Astrocyte of the cerebellum (primary cell): ENCODE results near the gene ESR2.

Experiments
- DNase-seq: peaks from one replicate; pipeline ENCODE4 v3.0.0-alpha.2; 2011; ENCODE audit warnings: low read depth
- H3K4me3 ChIP-seq: 2 replicates; pipeline ENCODE4 v1.5.1; 2011; ENCODE audit warnings: mild to moderate bottlenecking, low read depth, low read length, moderate library complexity
- CTCF ChIP-seq: IDR thresholded peaks from 2 replicates; pipeline ENCODE4 v1.5.1; 2012; ENCODE audit warnings: low read length, low read depth, moderate library complexity, mild to moderate bottlenecking; ENCODE audit errors: missing control alignments
- in situ Hi-C: cut with HindIII; loops from 2 replicates; pipeline ENCODE4 v1.10.0; 2017; ENCODE audit warnings: low sequenced_read_pairs

The ESR2 gene

GRCh38 chr14:64112867-64113678, 181.1 kb downstream of the ESR2 start:
- in situ Hi-C loops: no loop called here
- no peak for TF ChIP-seq CTCF
- no peak overlapping the region for H3K4me3 ChIP-seq
- DNase-seq: no peak

- DNase-seq: no peak
- in situ Hi-C loops: no loop called here
- no peak for TF ChIP-seq CTCF
- no peak overlapping the region for H3K4me3 ChIP-seq
Measured at GRCh38 chr14:64110802-64111201, 183.4 kb downstream of the ESR2 start.

GRCh38 chr14:64109819-64110554, 184.2 kb downstream of the ESR2 start:
- DNase-seq: no peak
- in situ Hi-C loops: no loop called here
- no peak for TF ChIP-seq CTCF

GRCh38 chr14:64107438-64107837, 186.7 kb downstream of the ESR2 start:
- DNase-seq: no peak
- H3K4me3 ChIP-seq: no peak overlapping the region
- in situ Hi-C loops: no loop called here
- no peak for TF ChIP-seq CTCF

More at GRCh38 chr14:64109819-64110554, 184.2 kb downstream of the ESR2 start:
- no peak overlapping the region for H3K4me3 ChIP-seq

- TF ChIP-seq CTCF: no peak
- DNase-seq: no peak
- in situ Hi-C loops: no loop called here
- no peak overlapping the region for H3K4me3 ChIP-seq
Measured at GRCh38 chr14:64098120-64098519, 196.1 kb downstream of the ESR2 start.

- H3K4me3 ChIP-seq: no peak overlapping the region
- TF ChIP-seq CTCF: no peak
- DNase-seq: no peak
- in situ Hi-C loops: no loop called here
Measured at GRCh38 chr14:64095620-64096019, 198.6 kb downstream of the ESR2 start.
